ENCODE measurements around the gene OXCT1.
"Not testable (repeated sequence)": the region's sequence is repeated elsewhere in the genome, so short reads cannot be mapped to it uniquely, and the experiment has no call there.

OXCT1 gene

GRCh38 chr5:41772056-41772455, 98.2 kb downstream of the OXCT1 start:
- peak; percentile 7 for DNase-seq

- DNase-seq, result no peak
Observed at GRCh38 chr5:41770799-41771198, 99.4 kb downstream of the OXCT1 start.

- no peak for DNase-seq
Observed at GRCh38 chr5:41768692-41769091, 101.5 kb downstream of the OXCT1 start.

- no peak for DNase-seq
Observed at GRCh38 chr5:41764650-41765049, 105.6 kb downstream of the OXCT1 start.

GRCh38 chr5:41763574-41763973, 106.7 kb downstream of the OXCT1 start:
- no peak for DNase-seq

- DNase-seq, result no peak
Observed at GRCh38 chr5:41763081-41763480, 107.1 kb downstream of the OXCT1 start.

- DNase-seq, result no peak
Observed at GRCh38 chr5:41762426-41762825, 107.8 kb downstream of the OXCT1 start.

- no peak for DNase-seq
Observed at GRCh38 chr5:41761663-41762062, 108.6 kb downstream of the OXCT1 start.

GRCh38 chr5:41755705-41756104, 114.5 kb downstream of the OXCT1 start:
- DNase-seq, result no peak

- no peak for DNase-seq
Observed at GRCh38 chr5:41754857-41755256, 115.4 kb downstream of the OXCT1 start.

- DNase-seq, result no peak
Observed at GRCh38 chr5:41751867-41752266, 118.4 kb downstream of the OXCT1 start.

GRCh38 chr5:41748631-41749030, 121.6 kb downstream of the OXCT1 start:
- DNase-seq, result no peak

GRCh38 chr5:41747708-41748107, 122.5 kb downstream of the OXCT1 start:
- DNase-seq, result no peak

GRCh38 chr5:41747301-41747700, 122.9 kb downstream of the OXCT1 start:
- no peak for DNase-seq

- DNase-seq, result not testable (repeated sequence)
Observed at GRCh38 chr5:41742608-41743007, 127.6 kb downstream of the OXCT1 start.

GRCh38 chr5:41738710-41739354, 131.4 kb downstream of the OXCT1 start:
- DNase-seq, result no peak

- no peak for DNase-seq
Observed at GRCh38 chr5:41736641-41737040, 133.6 kb downstream of the OXCT1 start.

GRCh38 chr5:41735213-41735612, 135.0 kb downstream of the OXCT1 start:
- no peak for DNase-seq

- not testable (repeated sequence) for DNase-seq
Observed at GRCh38 chr5:41729381-41729780, 140.8 kb downstream of the OXCT1 start.

GRCh38 chr5:41728281-41728680, 141.9 kb downstream of the OXCT1 start:
- no peak for DNase-seq

- DNase-seq, result no peak
Observed at GRCh38 chr5:41722359-41722950, 147.8 kb downstream of the OXCT1 start.

GRCh38 chr5:41721516-41721915, 148.7 kb downstream of the OXCT1 start:
- DNase-seq, result no peak

GRCh38 chr5:41716382-41716781, 153.8 kb downstream of the OXCT1 start:
- no peak for DNase-seq

GRCh38 chr5:41714446-41714845, 155.8 kb downstream of the OXCT1 start:
- not testable (repeated sequence) for DNase-seq

- no peak for DNase-seq
Observed at GRCh38 chr5:41708604-41708940, 161.7 kb downstream of the OXCT1 start.
